Left lung (tissue), 10 donors: Measurements from ENCODE around the gene CYP1B1. TPM values are rescaled to one million over a fixed set of nuclear protein-coding genes. Genes with fewer than 3 reads are reported as not detected.

ENCODE experiments used
- ATAC-seq: fragments of 200-7000 bp; cut with Tn5 transposase; one replicate; pipeline ENCODE4 v1.9.1; 2020; ENCODE audit warnings: moderate library complexity
- DNase-seq, 4 donors: peaks; one replicate each; pipeline ENCODE4 v3.0.0-alpha.2; 2013 to 2020
- H3K27ac ChIP-seq, 2 donors: fragments of 200-600 bp; sonication (generic) in 1 of 2; one replicate each; pipeline versions ENCODE4 v1.5.0 to v1.8.0; 2020 to 2021
- H3K27me3 ChIP-seq, 2 donors: fragments of 200-600 bp; sonication (generic) in 1 of 2; one replicate each; pipeline versions ENCODE4 v1.5.0 to v1.8.0; 2020 to 2021
- H3K36me3 ChIP-seq, 2 donors: fragments of 200-600 bp; sonication (generic) in 1 of 2; one replicate each; pipeline versions ENCODE4 v1.5.0 to v1.8.0; 2020 to 2021
- H3K4me1 ChIP-seq, 2 donors: fragments of 200-600 bp; one replicate each; pipeline ENCODE4 v1.8.0; 2021
- H3K4me3 ChIP-seq, 2 donors: fragments of 200-600 bp; sonication (generic) in 1 of 2; one replicate each; pipeline versions ENCODE4 v1.5.0 to v1.8.0; 2020 to 2021; ENCODE audit warnings: mild to moderate bottlenecking in 1 of 2
- H3K9me3 ChIP-seq, 2 donors: fragments of 200-600 bp; sonication (generic) in 1 of 2; one replicate each; pipeline versions ENCODE4 v1.5.0 to v1.8.0; 2020 to 2021
- CTCF ChIP-seq, 2 donors: fragments of 200-600 bp; sonication (generic) in 1 of 2; IDR thresholded peaks; one replicate each; pipeline versions ENCODE4 v1.5.0 to v1.8.0; 2021; ENCODE audit warnings: antibody characterized with exemption in 2 of 2
- intact Hi-C, 2 donors: fragments of 100-400 bp; cut with DNase I; formaldehyde crosslinking; loops; one replicate each; pipeline versions ENCODE4 v1.11.2 to v1.14.2; 2022
- polyA plus RNA-seq, 6 donors: library from polyadenylated mRNA; unstranded; fragments of 120-200 nt; gene quantifications; one replicate each; pipeline ENCODE4 v1.2.1, GENCODE V29; 2013; ENCODE audit not compliant: insufficient read length in 6 of 6
- total RNA-seq, 2 donors: library from RNA; stranded (reverse); fragmentation: NEBNext Ultra II Directional; extraction: Animal tissue kit (Norgen Biotek cat#: 25700); gene quantifications; one replicate each; pipeline ENCODE4 v1.2.1, GENCODE V29; 2021
- donor health status: DM: no; HTN: yes; CAD: no.
- donor health status: DM: no; HTN: no; CAD: no.

The CYP1B1 gene
- total and polyA plus RNA-seq, 8 donors: 1.0 to 155 (median 1.6) TPM

GRCh38 chr2:38107738-38108410 lies 31.9 kb upstream of the CYP1B1 start:
- H3K4me1 ChIP-seq: peaks cover 7 to 23% of the 10 kb centered on the region in 2 donors
- DNase-seq (no peak), ATAC-seq (no peak)
- no peak overlapping the region for H3K27ac ChIP-seq
- no peak for TF ChIP-seq CTCF (IDR thresholded peaks at IDR 0.05)
- intact Hi-C loops: no loop called here
- H3K9me3 ChIP-seq: no peaks in the 10 kb centered on the region
- no peaks in the 10 kb centered on the region for H3K27me3 ChIP-seq
- no peaks in the 10 kb centered on the region for H3K36me3 ChIP-seq
- H3K4me3 ChIP-seq: no peak overlapping the region

GRCh38 chr2:38106405-38107094 lies 30.6 kb upstream of the CYP1B1 start:
- H3K27ac ChIP-seq: peak overlapping the region; percentile 81
- no peaks in the 10 kb centered on the region for H3K36me3 ChIP-seq
- no peaks in the 10 kb centered on the region for H3K27me3 ChIP-seq
- TF ChIP-seq CTCF (IDR thresholded peaks at IDR 0.05): no peak
- ATAC-seq (peak; percentile 78), DNase-seq (peak in 1 of 4 donors; percentile 24)
- H3K4me1 ChIP-seq: peaks cover 7 to 18% of the 10 kb centered on the region in 2 donors
- no peak overlapping the region for H3K4me3 ChIP-seq
- no peaks in the 10 kb centered on the region for H3K9me3 ChIP-seq
- intact Hi-C loops: no loop called here

- intact Hi-C loops: no loop called here
- peak overlapping the region; percentile 81 for H3K27ac ChIP-seq
- no peak for TF ChIP-seq CTCF (IDR thresholded peaks at IDR 0.05)
- peaks cover 7 to 18% of the 10 kb centered on the region in 2 donors for H3K4me1 ChIP-seq
- no peaks in the 10 kb centered on the region for H3K36me3 ChIP-seq
- DNase-seq: no peak
- H3K9me3 ChIP-seq: no peaks in the 10 kb centered on the region
- no peak for ATAC-seq
- H3K4me3 ChIP-seq: no peak overlapping the region
- peaks cover 0 to 2% of the 10 kb centered on the region in 2 donors for H3K27me3 ChIP-seq
Measured at GRCh38 chr2:38105922-38106321, 30.0 kb upstream of the CYP1B1 start.

GRCh38 chr2:38104598-38104997 lies 28.6 kb upstream of the CYP1B1 start:
- H3K4me3 ChIP-seq: no peak overlapping the region
- no peak for TF ChIP-seq CTCF (IDR thresholded peaks at IDR 0.05)
- DNase-seq (no peak), ATAC-seq (no peak)
- peaks cover 0 to 16% of the 10 kb centered on the region in 2 donors for H3K27me3 ChIP-seq
- intact Hi-C loops: no loop called here
- no peaks in the 10 kb centered on the region for H3K9me3 ChIP-seq
- peaks cover 7 to 27% of the 10 kb centered on the region in 2 donors for H3K4me1 ChIP-seq
- H3K36me3 ChIP-seq: no peaks in the 10 kb centered on the region
- no peak overlapping the region for H3K27ac ChIP-seq

GRCh38 chr2:38100328-38100727 lies 24.4 kb upstream of the CYP1B1 start:
- intact Hi-C loops: no loop called here

More at GRCh38 chr2:38100328-38100727, 24.4 kb upstream of the CYP1B1 start:
- Histone ChIP-seq H3K36me3 (no peaks in the 10 kb centered on the region), H3K27me3 (peaks cover 0 to 44% of the 10 kb centered on the region in 2 donors), H3K4me1 (peaks cover 8 to 49% of the 10 kb centered on the region in 2 donors), H3K4me3 (no peak overlapping the region), H3K27ac (no peak overlapping the region), H3K9me3 (no peaks in the 10 kb centered on the region)
- no peak for ATAC-seq
- TF ChIP-seq CTCF (IDR thresholded peaks at IDR 0.05): no peak
- no peak for DNase-seq
